ENCODE results near the gene SEMA4C. TPM values are rescaled to one million over a fixed set of nuclear protein-coding genes. Genes with fewer than 3 reads are reported as not detected.
A peak's percentile ranks its signal among the peaks of the same experiment; 100 is the strongest.

The SEMA4C gene
- total and polyA plus RNA-seq, 9 of the 15 experiments (the other 6 are each of a cell fraction or from before 2014, with no cell fraction given) = 0.32 to 59.7 (median 23.9) TPM

DNA sequence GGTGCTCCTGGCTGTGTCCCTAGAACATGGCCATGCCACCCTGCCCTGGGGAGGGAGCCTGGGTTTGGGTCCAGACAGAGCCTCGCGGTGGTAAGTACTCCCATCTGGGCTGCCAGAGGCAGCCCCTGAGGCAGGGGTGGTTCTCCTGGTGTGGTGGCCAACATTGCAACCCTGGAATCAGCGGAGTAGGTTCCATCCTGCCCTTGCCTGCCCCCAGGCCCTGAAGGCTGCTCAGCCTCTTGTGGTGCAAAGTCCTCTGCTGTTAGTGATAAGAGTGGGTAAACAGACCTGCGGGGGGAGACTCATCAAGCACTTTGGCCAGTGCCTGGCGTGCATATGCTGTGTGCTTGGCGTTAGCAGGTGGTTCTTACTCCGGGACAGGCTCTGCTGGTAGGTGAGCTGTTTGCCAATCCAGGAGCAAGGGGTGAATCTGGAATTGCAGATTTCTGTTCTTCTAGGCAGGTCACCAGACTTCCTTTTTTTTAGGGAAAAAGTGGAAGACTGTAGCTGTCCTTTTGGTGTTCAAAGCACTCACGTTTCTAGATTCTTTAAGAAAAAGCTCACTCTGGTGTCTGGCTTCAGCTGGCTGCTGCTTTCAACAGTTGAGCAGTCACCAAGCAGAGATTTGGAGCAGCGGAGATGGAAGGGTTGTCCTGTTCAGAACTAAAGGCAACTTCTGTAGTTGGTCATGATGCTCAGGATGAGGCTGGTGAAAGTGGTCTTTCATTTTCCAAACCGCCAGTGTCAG is 50.6 kb downstream of the SEMA4C start:
- Histone ChIP-seq H2AFZ (ENCODE audit: low read depth, low read length) (no peak overlapping the region), H3K9me1 (ENCODE audit: control insufficient read depth, insufficient read depth, low read length) (peaks cover 21% of the 10 kb centered on the region), H3K27me3 (ENCODE audit: control insufficient read depth in 2 of 2, insufficient read depth in 2 of 2, low read length in 2 of 2) (no peaks in the 10 kb centered on the region), H3K4me3 (no peak overlapping the region), H3K27ac (ENCODE audit: extremely low read depth, low read depth, low read length) (no peak overlapping the region), H3K4me1 (replicated peaks in 1 of 2; ENCODE audit: control insufficient read depth in 2 of 2, insufficient read depth in 2 of 2, low read length in 2 of 2) (peaks cover 34 to 49% of the 10 kb centered on the region in 2 experiments), H3K9me3 (replicated peaks; ENCODE audit: control insufficient read depth, insufficient read depth, low read depth, low read length) (no peaks in the 10 kb centered on the region), H3K9ac (ENCODE audit: insufficient read depth in 1 of 2, low read depth in 2 of 2, low read length in 2 of 2) (peak overlapping the region in 1 of 2 experiments; percentile 88; a peak in 2 of 4 replicates), H3K4me2 (ENCODE audit: insufficient read depth, low read length) (peak overlapping the region; percentile 3; the same call in 1 of the 2 replicates), H4K20me1 (replicated peaks; ENCODE audit: control insufficient read depth, insufficient read depth, low read length) (peaks cover 42% of the 10 kb centered on the region), H3K36me3 (ENCODE audit: control insufficient read depth, insufficient read depth, low read length) (peaks cover 43% of the 10 kb centered on the region), H3K79me2 (ENCODE audit: control insufficient read depth, insufficient read depth, low read length) (peaks cover 53% of the 10 kb centered on the region)
- ChIA-PET POLR2A (interaction anchor here (0.6 to 2.3 kb wide), 6 partner anchors 9 to 95 kb away, joined by 3 to 8 read pairs (median 4); no protein-coding TSS in a partner anchor), CTCF (ENCODE audit: low intra/inter-chr PET ratio) (interaction anchor here (0.5 kb wide), 1 partner anchor 161 kb away, joined by 3 read pairs; no protein-coding TSS in a partner anchor)
- in situ Hi-C loops (cut with MboI) = no loop called here
- BruUV-seq (replicated peaks) = no TSS peak
- FAIRE-seq = peak; percentile 86
- 43% methylated on average over 10 of the region's 10 CpGs for WGBS (ENCODE audit: insufficient coverage, low coverage, missing lambda C conversion rate)
- ATAC-seq = peak; percentile 20
- intact Hi-C loops (cut with micrococcal nuclease) = loop anchor here (5.0 kb wide), 1 partner anchor 57 kb away; the partner anchor contains the start of gene CNNM4
- peak; percentile 54 to 76 (median 67) for DNase-seq (ENCODE audit: extremely low read depth in 1 of 4, low spot score in 3 of 4)
- TF ChIP-seq RCOR1 (IDR thresholded peaks at IDR 0.05; ENCODE audit: borderline replicate concordance in 1 of 2, low read depth in 2 of 2, low read length in 2 of 2) = peak in 1 of 2 experiments; percentile 65; a peak in 2 of 4 replicates
- peak; percentile 73 for TF ChIP-seq CTBP1 (IDR thresholded peaks at IDR 0.05; ENCODE audit: borderline replicate concordance)
- TF ChIP-seq, protein P1, sequence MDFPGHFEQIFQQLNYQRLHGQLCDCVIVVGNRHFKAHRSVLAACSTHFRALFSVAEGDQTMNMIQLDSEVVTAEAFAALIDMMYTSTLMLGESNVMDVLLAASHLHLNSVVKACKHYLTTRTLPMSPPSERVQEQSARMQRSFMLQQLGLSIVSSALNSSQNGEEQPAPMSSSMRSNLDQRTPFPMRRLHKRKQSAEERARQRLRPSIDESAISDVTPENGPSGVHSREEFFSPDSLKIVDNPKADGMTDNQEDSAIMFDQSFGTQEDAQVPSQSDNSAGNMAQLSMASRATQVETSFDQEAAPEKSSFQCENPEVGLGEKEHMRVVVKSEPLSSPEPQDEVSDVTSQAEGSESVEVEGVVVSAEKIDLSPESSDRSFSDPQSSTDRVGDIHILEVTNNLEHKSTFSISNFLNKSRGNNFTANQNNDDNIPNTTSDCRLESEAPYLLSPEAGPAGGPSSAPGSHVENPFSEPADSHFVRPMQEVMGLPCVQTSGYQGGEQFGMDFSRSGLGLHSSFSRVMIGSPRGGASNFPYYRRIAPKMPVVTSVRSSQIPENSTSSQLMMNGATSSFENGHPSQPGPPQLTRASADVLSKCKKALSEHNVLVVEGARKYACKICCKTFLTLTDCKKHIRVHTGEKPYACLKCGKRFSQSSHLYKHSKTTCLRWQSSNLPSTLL (IDR thresholded peaks at IDR 0.05) = no peak
- TF ChIP-seq KAT2B (IDR thresholded peaks at IDR 0.05; ENCODE audit: low read depth, low read length) = no peak
- TF ChIP-seq, protein P2, sequence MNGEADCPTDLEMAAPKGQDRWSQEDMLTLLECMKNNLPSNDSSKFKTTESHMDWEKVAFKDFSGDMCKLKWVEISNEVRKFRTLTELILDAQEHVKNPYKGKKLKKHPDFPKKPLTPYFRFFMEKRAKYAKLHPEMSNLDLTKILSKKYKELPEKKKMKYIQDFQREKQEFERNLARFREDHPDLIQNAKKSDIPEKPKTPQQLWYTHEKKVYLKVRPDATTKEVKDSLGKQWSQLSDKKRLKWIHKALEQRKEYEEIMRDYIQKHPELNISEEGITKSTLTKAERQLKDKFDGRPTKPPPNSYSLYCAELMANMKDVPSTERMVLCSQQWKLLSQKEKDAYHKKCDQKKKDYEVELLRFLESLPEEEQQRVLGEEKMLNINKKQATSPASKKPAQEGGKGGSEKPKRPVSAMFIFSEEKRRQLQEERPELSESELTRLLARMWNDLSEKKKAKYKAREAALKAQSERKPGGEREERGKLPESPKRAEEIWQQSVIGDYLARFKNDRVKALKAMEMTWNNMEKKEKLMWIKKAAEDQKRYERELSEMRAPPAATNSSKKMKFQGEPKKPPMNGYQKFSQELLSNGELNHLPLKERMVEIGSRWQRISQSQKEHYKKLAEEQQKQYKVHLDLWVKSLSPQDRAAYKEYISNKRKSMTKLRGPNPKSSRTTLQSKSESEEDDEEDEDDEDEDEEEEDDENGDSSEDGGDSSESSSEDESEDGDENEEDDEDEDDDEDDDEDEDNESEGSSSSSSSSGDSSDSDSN (IDR thresholded peaks at IDR 0.05; ENCODE audit: borderline replicate concordance in 1 of 2, low read depth in 2 of 2, low read length in 2 of 2) = 0 out of 4 replicates have a peak, but pooled peaks of 1 of the 2 experiments have one; percentile 61
- no peak for TF ChIP-seq ZZZ3 (IDR thresholded peaks at IDR 0.05)
- TF ChIP-seq DPF2 (IDR thresholded peaks at IDR 0.05) = peak; percentile 75
- TF ChIP-seq KDM1A (IDR thresholded peaks at IDR 0.05) = peak in 1 of 2 experiments; percentile 56; a peak in 2 of 4 replicates
- TF ChIP-seq, protein P3, sequence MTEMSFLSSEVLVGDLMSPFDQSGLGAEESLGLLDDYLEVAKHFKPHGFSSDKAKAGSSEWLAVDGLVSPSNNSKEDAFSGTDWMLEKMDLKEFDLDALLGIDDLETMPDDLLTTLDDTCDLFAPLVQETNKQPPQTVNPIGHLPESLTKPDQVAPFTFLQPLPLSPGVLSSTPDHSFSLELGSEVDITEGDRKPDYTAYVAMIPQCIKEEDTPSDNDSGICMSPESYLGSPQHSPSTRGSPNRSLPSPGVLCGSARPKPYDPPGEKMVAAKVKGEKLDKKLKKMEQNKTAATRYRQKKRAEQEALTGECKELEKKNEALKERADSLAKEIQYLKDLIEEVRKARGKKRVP (CRISPR knock-in tag; IDR thresholded peaks at IDR 0.05) = no peak
- no peak for TF ChIP-seq NEUROD1 (IDR thresholded peaks at IDR 0.05; ENCODE audit: borderline replicate concordance, low read depth, low read length, partially characterized antibody)
- TF ChIP-seq HMG20B (CRISPR knock-in tag; IDR thresholded peaks at IDR 0.05) = no peak
- TF ChIP-seq ZFP1 (CRISPR knock-in tag; IDR thresholded peaks at IDR 0.05) = no peak
- no peak for TF ChIP-seq PHB (CRISPR knock-in tag; IDR thresholded peaks at IDR 0.05)
- no peak for TF ChIP-seq POLR2B (IDR thresholded peaks at IDR 0.05; ENCODE audit: low read depth, partially characterized antibody)
- no peak for TF ChIP-seq SRSF9 (IDR thresholded peaks at IDR 0.05; ENCODE audit: borderline replicate concordance, low read depth, low read length)
- TF ChIP-seq RB1 (IDR thresholded peaks at IDR 0.05; ENCODE audit: low read depth) = no peak; the same call in 1 of the 2 replicates
- TF ChIP-seq ZNF696 (CRISPR knock-in tag; conservative IDR thresholded peaks at IDR 0.05) = no peak
